CD14-positive monocyte (primary cell): ENCODE results near the gene ATP2A2. TPM values are rescaled to one million over a fixed set of nuclear protein-coding genes. Genes with fewer than 3 reads are reported as not detected.

Experiments
- DNase-seq, 3 donors: peaks; one replicate each; pipeline ENCODE4 v3.0.0-alpha.2; 2011 to 2022
- H2AFZ ChIP-seq: 2 replicates; pipeline ENCODE4 v1.6.0; 2012; ENCODE audit warnings: mild to moderate bottlenecking, low read depth, low read length, inconsistent platforms; ENCODE audit not compliant: insufficient read depth, poor library complexity, severe bottlenecking
- H3K27ac ChIP-seq, 2 donors: 1 replicate in 1 of 2; 2 replicates in 1 of 2; pipeline ENCODE4 v1.5.1; 2012 to 2013; ENCODE audit warnings: low read length in 2 of 2, control low read depth in 1 of 2, inconsistent platforms in 1 of 2, low read depth in 1 of 2, mild to moderate bottlenecking in 1 of 2
- H3K27me3 ChIP-seq, 2 donors: one replicate each; pipeline versions ENCODE4 v1.6.0 to v1.6.1; 2011 to 2013; ENCODE audit warnings: low read length in 2 of 2; ENCODE audit not compliant: control insufficient read depth in 2 of 2, insufficient read depth in 2 of 2
- H3K36me3 ChIP-seq, 2 donors: replicated peaks in 1 of 2; 1 replicate in 1 of 2; 2 replicates in 1 of 2; pipeline versions ENCODE4 v1.5.1 to v1.6.1; 2012 to 2013; ENCODE audit warnings: low read length in 2 of 2, control low read depth in 1 of 2, inconsistent platforms in 1 of 2, mild to moderate bottlenecking in 1 of 2; ENCODE audit not compliant: insufficient read depth in 2 of 2, control insufficient read depth in 1 of 2
- H3K4me1 ChIP-seq, 2 donors: 1 replicate in 1 of 2; 2 replicates in 1 of 2; pipeline versions ENCODE4 v1.5.1 to v1.6.1; 2012 to 2013; ENCODE audit warnings: low read length in 2 of 2, control low read depth in 1 of 2, inconsistent platforms in 1 of 2, mild to moderate bottlenecking in 1 of 2, moderate library complexity in 1 of 2; ENCODE audit not compliant: insufficient read depth in 2 of 2, control insufficient read depth in 1 of 2
- H3K4me2 ChIP-seq: replicated peaks from 2 replicates; pipeline ENCODE3; 2012; ENCODE audit warnings: low read length, moderate library complexity, mild to moderate bottlenecking; ENCODE audit not compliant: poor library complexity, severe bottlenecking; ENCODE audit errors: extremely low read depth
- H3K4me3 ChIP-seq, 3 experiments: fragments of 200-600 bp in 1 of 3; sonication (generic) in 1 of 3; replicated peaks in 1 of 3; 1 replicate in 2 of 3; 2 replicates in 1 of 3; pipeline ENCODE4 v1.5.1; 2011 to 2013; ENCODE audit warnings: low read length in 3 of 3, mild to moderate bottlenecking in 3 of 3, control low read depth in 2 of 3, low read depth in 2 of 3, inconsistent platforms in 1 of 3, moderate library complexity in 1 of 3
- H3K79me2 ChIP-seq: 2 replicates; pipeline ENCODE4 v1.6.0; 2012; ENCODE audit warnings: mild to moderate bottlenecking, control low read depth, inconsistent platforms, low read length, moderate library complexity; ENCODE audit not compliant: insufficient read depth
- H3K9ac ChIP-seq: 2 replicates; pipeline ENCODE4 v1.6.0; 2017; ENCODE audit warnings: low read length, mild to moderate bottlenecking; ENCODE audit not compliant: insufficient read depth, poor library complexity, severe bottlenecking
- H3K9me3 ChIP-seq, 2 donors: replicated peaks in 1 of 2; 1 replicate in 1 of 2; 2 replicates in 1 of 2; pipeline versions ENCODE4 v1.5.1 to v1.6.1; 2012 to 2013; ENCODE audit warnings: low read length in 2 of 2, control low read depth in 1 of 2; ENCODE audit not compliant: control insufficient read depth in 1 of 2, insufficient read depth in 1 of 2
- H4K20me1 ChIP-seq: 2 replicates; pipeline ENCODE4 v1.6.0; 2012; ENCODE audit warnings: mild to moderate bottlenecking, low read length, control low read depth, moderate library complexity; ENCODE audit not compliant: insufficient read depth
- H3K27ac Mint-ChIP-seq, 7 donors: one replicate each; pipeline ENCODE4 v1.8.0; 2020; ENCODE audit warnings: mild to moderate bottlenecking in 7 of 7, mixed read lengths in 7 of 7, moderate library complexity in 6 of 7, inconsistent platforms in 2 of 7
- H3K27me3 Mint-ChIP-seq, 3 donors: one replicate each; pipeline ENCODE4 v1.8.0; 2021 to 2022; ENCODE audit warnings: low read depth in 3 of 3, mild to moderate bottlenecking in 3 of 3, mixed read lengths in 3 of 3, moderate library complexity in 3 of 3, inconsistent platforms in 1 of 3
- H3K36me3 Mint-ChIP-seq, 2 donors: one replicate each; pipeline ENCODE4 v1.8.0; 2020; ENCODE audit warnings: mixed read lengths in 2 of 2, inconsistent platforms in 1 of 2, mild to moderate bottlenecking in 1 of 2
- H3K4me1 Mint-ChIP-seq: one replicate; pipeline ENCODE4 v1.8.0; 2020; ENCODE audit warnings: mild to moderate bottlenecking, mixed read lengths
- H3K4me3 Mint-ChIP-seq, 2 donors: one replicate each; pipeline ENCODE4 v1.8.0; 2020; ENCODE audit warnings: mild to moderate bottlenecking in 2 of 2, mixed read lengths in 2 of 2, moderate library complexity in 1 of 2
- H3K9me3 Mint-ChIP-seq, 7 donors: one replicate each; pipeline ENCODE4 v1.8.0; 2020 to 2022; ENCODE audit warnings: mixed read lengths in 7 of 7, mild to moderate bottlenecking in 6 of 7, moderate library complexity in 6 of 7, inconsistent platforms in 2 of 7
- WGBS: methylation state at CpG from one replicate; pipeline ENCODE4 v1.1.5; 2013; ENCODE audit warnings: missing lambda C conversion rate; ENCODE audit not compliant: insufficient coverage; 5-methylcytosine and 5-hydroxymethylcytosine counted together
- intact Hi-C, 2 donors: fragments of 100-400 bp; cut with micrococcal nuclease; formaldehyde crosslinking; loops; one replicate each; pipeline versions ENCODE4 v1.15.0 to v1.15.1; 2023
- polyA plus RNA-seq, 3 donors: library from polyadenylated mRNA; depleted of rRNA in 1 of 3; unstranded in 2 of 3; stranded (reverse) in 1 of 3; fragments of 300-500 nt in 2 of 3; fragments of >200 nt in 1 of 3; fragmentation: Illumina TruSeq in 2 of 3; gene quantifications; 1 replicate in 2 of 3; 2 replicates in 1 of 3; pipeline ENCODE4 v1.2.3, GENCODE V29; 2012 to 2021
- TF ChIP-seq, protein P1 (sequence below): fragments of 200-600 bp; IDR thresholded peaks from one replicate; pipeline ENCODE4 v1.8.0; 2022; ENCODE audit warnings: antibody characterized with exemption, mild to moderate bottlenecking

The ATP2A2 gene
- polyA plus RNA-seq, 3 donors: 4.5 to 83.1 (median 6.9) TPM

DNA sequence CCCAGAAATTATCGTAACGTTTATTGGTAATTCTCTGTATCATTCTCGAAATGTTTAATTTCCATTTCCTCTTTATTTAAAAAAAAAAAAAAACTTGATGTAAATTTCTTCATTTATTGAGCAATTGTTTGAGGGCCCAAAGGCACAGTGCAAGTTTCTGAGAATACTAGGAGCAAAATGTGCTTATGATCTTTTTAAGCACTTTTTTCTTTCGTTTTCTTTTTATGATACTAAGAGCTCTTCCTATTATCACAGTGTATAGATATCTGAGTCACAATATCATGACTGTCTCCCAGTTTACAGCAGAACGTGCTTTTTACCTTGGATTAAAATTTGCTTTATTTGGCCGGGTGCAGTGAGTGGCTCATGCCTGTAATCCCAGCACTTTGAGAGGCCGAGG, 5.6 kb downstream of the ATP2A2 start:
- intact Hi-C loops: loop anchor here in 1 of 2 donors (10.0 kb wide), 2 partner anchors 52 to 162 kb away; partner anchors contain the start of gene IFT81
- H3K27ac ChIP-seq: peak overlapping the region; percentile 67 to 77
- H3K4me3 Mint-ChIP-seq: peak overlapping the region; percentile 76 to 80

DNA sequence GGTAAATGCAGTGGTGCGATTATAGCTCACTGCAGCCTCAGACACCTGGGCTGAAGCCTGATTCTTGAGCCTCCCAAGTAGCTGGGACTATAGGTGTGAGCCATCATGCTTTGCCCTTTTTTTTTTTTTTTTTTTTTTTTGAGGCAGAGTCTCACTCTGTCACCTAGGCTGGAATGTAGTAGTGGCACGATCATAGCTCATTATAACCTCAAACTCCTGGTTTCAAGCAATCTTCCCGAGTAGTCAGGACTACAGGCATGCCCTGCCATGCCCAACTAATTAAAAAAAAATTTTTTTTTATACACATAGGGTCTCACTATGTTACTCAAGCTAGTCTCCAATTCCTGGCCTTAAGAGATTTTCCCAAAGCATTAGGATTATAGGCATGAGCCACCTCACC, 6.9 kb downstream of the ATP2A2 start:
- WGBS: 100% methylated on average over 2 of the region's 3 CpGs
- H3K9me3 ChIP-seq: no peaks in the 10 kb centered on the region
- Mint-ChIP-seq H3K27ac (peak overlapping the region in 4 of 7 donors; percentile 66 to 89 (median 84)), H3K4me3 (no peak overlapping the region), H3K9me3 (no peaks in the 10 kb centered on the region), H3K27me3 (no peaks in the 10 kb centered on the region), H3K4me1 (peaks cover 52% of the 10 kb centered on the region), H3K36me3 (peaks cover 65 to 81% of the 10 kb centered on the region in 2 donors)
- TF ChIP-seq, protein P1, sequence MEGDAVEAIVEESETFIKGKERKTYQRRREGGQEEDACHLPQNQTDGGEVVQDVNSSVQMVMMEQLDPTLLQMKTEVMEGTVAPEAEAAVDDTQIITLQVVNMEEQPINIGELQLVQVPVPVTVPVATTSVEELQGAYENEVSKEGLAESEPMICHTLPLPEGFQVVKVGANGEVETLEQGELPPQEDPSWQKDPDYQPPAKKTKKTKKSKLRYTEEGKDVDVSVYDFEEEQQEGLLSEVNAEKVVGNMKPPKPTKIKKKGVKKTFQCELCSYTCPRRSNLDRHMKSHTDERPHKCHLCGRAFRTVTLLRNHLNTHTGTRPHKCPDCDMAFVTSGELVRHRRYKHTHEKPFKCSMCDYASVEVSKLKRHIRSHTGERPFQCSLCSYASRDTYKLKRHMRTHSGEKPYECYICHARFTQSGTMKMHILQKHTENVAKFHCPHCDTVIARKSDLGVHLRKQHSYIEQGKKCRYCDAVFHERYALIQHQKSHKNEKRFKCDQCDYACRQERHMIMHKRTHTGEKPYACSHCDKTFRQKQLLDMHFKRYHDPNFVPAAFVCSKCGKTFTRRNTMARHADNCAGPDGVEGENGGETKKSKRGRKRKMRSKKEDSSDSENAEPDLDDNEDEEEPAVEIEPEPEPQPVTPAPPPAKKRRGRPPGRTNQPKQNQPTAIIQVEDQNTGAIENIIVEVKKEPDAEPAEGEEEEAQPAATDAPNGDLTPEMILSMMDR: no peak
- intact Hi-C loops: loop anchor here in 1 of 2 donors (10.0 kb wide), 2 partner anchors 53 to 163 kb away; partner anchors contain the start of gene IFT81
- H3K4me3 ChIP-seq: no peak overlapping the region
- peaks cover 42 to 48% of the 10 kb centered on the region in 2 donors for H3K4me1 ChIP-seq
- no peak overlapping the region for H3K4me2 ChIP-seq
- no peak for DNase-seq
- no peak overlapping the region for H3K9ac ChIP-seq
- H3K79me2 ChIP-seq: peaks cover 100% of the 10 kb centered on the region
- peaks cover 46 to 64% of the 10 kb centered on the region in 2 donors for H3K36me3 ChIP-seq
- H3K27ac ChIP-seq: no peak overlapping the region
- H4K20me1 ChIP-seq: peaks cover 98% of the 10 kb centered on the region
- H3K27me3 ChIP-seq: no peaks in the 10 kb centered on the region
- no peak overlapping the region for H2AFZ ChIP-seq

More for the DNA sequence above, 5.6 kb downstream of the ATP2A2 start:
- TF ChIP-seq, protein P1: no peak
- Histone ChIP-seq H3K36me3 (peaks cover 34 to 50% of the 10 kb centered on the region in 2 donors), H2AFZ (no peak overlapping the region), H3K27me3 (no peaks in the 10 kb centered on the region), H4K20me1 (peaks cover 99% of the 10 kb centered on the region), H3K4me2 (peak overlapping the region; percentile 66), H3K79me2 (peaks cover 100% of the 10 kb centered on the region), H3K9ac (peak overlapping the region; percentile 25), H3K9me3 (no peaks in the 10 kb centered on the region), H3K4me3 (peak overlapping the region; percentile 6 to 89 (median 31)), H3K4me1 (peaks cover 48 to 62% of the 10 kb centered on the region in 2 donors)
- no CpG with 5 or more reads among the region's 7 CpGs for WGBS
- Mint-ChIP-seq H3K4me1 (peaks cover 60% of the 10 kb centered on the region), H3K27ac (peak overlapping the region; percentile 85 to 97 (median 95)), H3K27me3 (no peaks in the 10 kb centered on the region), H3K36me3 (peaks cover 56 to 72% of the 10 kb centered on the region in 2 donors), H3K9me3 (no peaks in the 10 kb centered on the region)
- peak; percentile 53 to 73 (median 68) for DNase-seq
